ENCODE data around the gene ROBO1.

- no peak for TF ChIP-seq CTCF (IDR thresholded peaks at IDR 0.05)
- TF ChIP-seq EZH2phosphoT487 (IDR thresholded peaks at IDR 0.05) = no peak
- no peak for TF ChIP-seq EZH2 (IDR thresholded peaks at IDR 0.05)
Observed at GRCh38 chr3:78873641-78874040, 894.2 kb downstream of the ROBO1 start.
